ENCODE data around the gene SERPING1.
"Not testable (repeated sequence)": the region's sequence is repeated elsewhere in the genome, so short reads cannot be mapped to it uniquely, and the experiment has no call there.

Gene SERPING1

GRCh38 chr11:57638811-57639320, 41.4 kb downstream of the SERPING1 start:
- no peak for DNase-seq

- no peak for DNase-seq
Observed at GRCh38 chr11:57639321-57640067, 42.0 kb downstream of the SERPING1 start.

GRCh38 chr11:57640068-57640800, 42.7 kb downstream of the SERPING1 start:
- no peak for DNase-seq

- peak in 1 of 2 experiments; percentile 24 for DNase-seq
Observed at GRCh38 chr11:57641011-57641807, 43.7 kb downstream of the SERPING1 start.

GRCh38 chr11:57643802-57644201, 46.3 kb downstream of the SERPING1 start:
- no peak for DNase-seq

- peak; percentile 43 for DNase-seq
Observed at GRCh38 chr11:57644748-57645688, 47.5 kb downstream of the SERPING1 start.

- no peak for DNase-seq
Observed at GRCh38 chr11:57645689-57646085, 48.2 kb downstream of the SERPING1 start.

- no peak for DNase-seq
Observed at GRCh38 chr11:57646194-57646798, 48.8 kb downstream of the SERPING1 start.

- DNase-seq = no peak
Observed at GRCh38 chr11:57646799-57647303, 49.4 kb downstream of the SERPING1 start.

GRCh38 chr11:57647372-57647771, 49.9 kb downstream of the SERPING1 start:
- no peak for DNase-seq

- DNase-seq = no peak
Observed at GRCh38 chr11:57647960-57648800, 50.7 kb downstream of the SERPING1 start.

- no peak for DNase-seq
Observed at GRCh38 chr11:57648801-57649735, 51.6 kb downstream of the SERPING1 start.

GRCh38 chr11:57649826-57650738, 52.6 kb downstream of the SERPING1 start, which contains the start of gene YPEL4:
TSS of gene YPEL4 (minus strand) at chr11:57649912. CDS start at chr11:57647107, 2,805 bp downstream.
- DNase-seq = peak in 1 of 2 experiments; percentile 14

- no peak for DNase-seq
Observed at GRCh38 chr11:57650739-57651090, 53.2 kb downstream of the SERPING1 start.

GRCh38 chr11:57651408-57651807, 53.9 kb downstream of the SERPING1 start:
- no peak for DNase-seq

GRCh38 chr11:57652230-57652629, 54.7 kb downstream of the SERPING1 start:
- DNase-seq = not testable (repeated sequence)

- no peak for DNase-seq
Observed at GRCh38 chr11:57652662-57653061, 55.2 kb downstream of the SERPING1 start.

- no peak for DNase-seq
Observed at GRCh38 chr11:57653163-57653562, 55.7 kb downstream of the SERPING1 start.

Data from SHP77 (cell line).